Activated CD4-positive, alpha-beta T cell treated with anti-CD3 and anti-CD28 coated beads, Interleukin-2, amount 50 U/mL, for 16 hours (primary cell): ENCODE data around the gene TACR3.
"Not testable (repeated sequence)": the region's sequence is repeated elsewhere in the genome, so short reads cannot be mapped to it uniquely, and the experiment has no call there.

Experiments used
- DNase-seq: peaks from one replicate; pipeline ENCODE4 v3.0.0-alpha.2; 2020

TACR3 gene

GRCh38 chr4:103719830-103720207 is at the start of gene TACR3:
TACR3 (minus strand) TSS chr4:103719985; CDS start chr4:103719675, 310 bp downstream.
- DNase-seq: no peak

GRCh38 chr4:103757631-103758030 is 37.8 kb upstream of the TACR3 start:
- no peak for DNase-seq

GRCh38 chr4:103756741-103757140 is 37.0 kb upstream of the TACR3 start:
- no peak for DNase-seq

GRCh38 chr4:103754844-103755243 is 35.1 kb upstream of the TACR3 start:
- DNase-seq: no peak

- no peak for DNase-seq
Measured at GRCh38 chr4:103753868-103754653, 34.3 kb upstream of the TACR3 start.

GRCh38 chr4:103723150-103723549 is 3.4 kb upstream of the TACR3 start:
- DNase-seq: not testable (repeated sequence)

- DNase-seq: no peak
Measured at GRCh38 chr4:103721251-103721650, 1.5 kb upstream of the TACR3 start.

- DNase-seq: no peak
Measured at GRCh38 chr4:103720661-103721060, 876 bp upstream of the TACR3 start.

- no peak for DNase-seq
Measured at GRCh38 chr4:103719105-103719829, 518 bp downstream of the TACR3 start.

- no peak for DNase-seq
Measured at GRCh38 chr4:103692615-103693014, 27.2 kb downstream of the TACR3 start.

- DNase-seq: no peak
Measured at GRCh38 chr4:103673983-103674382, 45.8 kb downstream of the TACR3 start.

GRCh38 chr4:103666764-103667163 is 53.0 kb downstream of the TACR3 start:
- DNase-seq: not testable (repeated sequence)

- no peak for DNase-seq
Measured at GRCh38 chr4:103664436-103665075, 55.2 kb downstream of the TACR3 start.

GRCh38 chr4:103648541-103648940 is 71.2 kb downstream of the TACR3 start:
- DNase-seq: no peak

GRCh38 chr4:103645991-103646390 is 73.8 kb downstream of the TACR3 start:
- DNase-seq: no peak

GRCh38 chr4:103634236-103634635 is 85.5 kb downstream of the TACR3 start:
- no peak for DNase-seq

- no peak for DNase-seq
Measured at GRCh38 chr4:103626296-103626695, 93.5 kb downstream of the TACR3 start.

- no peak for DNase-seq
Measured at GRCh38 chr4:103591841-103592240, 127.9 kb downstream of the TACR3 start.

GRCh38 chr4:103567591-103567990 is 152.2 kb downstream of the TACR3 start:
- DNase-seq: no peak

GRCh38 chr4:103559178-103559577 is 160.6 kb downstream of the TACR3 start:
- DNase-seq: not testable (repeated sequence)
